Fibroblast of gingiva (primary cell): Measurements from ENCODE around the gene MAP3K2.

ENCODE experiments used
- DNase-seq: peaks from one replicate; pipeline ENCODE4 v3.0.0-alpha.2; 2011; ENCODE audit warnings: low read depth

The MAP3K2 gene, protein sequence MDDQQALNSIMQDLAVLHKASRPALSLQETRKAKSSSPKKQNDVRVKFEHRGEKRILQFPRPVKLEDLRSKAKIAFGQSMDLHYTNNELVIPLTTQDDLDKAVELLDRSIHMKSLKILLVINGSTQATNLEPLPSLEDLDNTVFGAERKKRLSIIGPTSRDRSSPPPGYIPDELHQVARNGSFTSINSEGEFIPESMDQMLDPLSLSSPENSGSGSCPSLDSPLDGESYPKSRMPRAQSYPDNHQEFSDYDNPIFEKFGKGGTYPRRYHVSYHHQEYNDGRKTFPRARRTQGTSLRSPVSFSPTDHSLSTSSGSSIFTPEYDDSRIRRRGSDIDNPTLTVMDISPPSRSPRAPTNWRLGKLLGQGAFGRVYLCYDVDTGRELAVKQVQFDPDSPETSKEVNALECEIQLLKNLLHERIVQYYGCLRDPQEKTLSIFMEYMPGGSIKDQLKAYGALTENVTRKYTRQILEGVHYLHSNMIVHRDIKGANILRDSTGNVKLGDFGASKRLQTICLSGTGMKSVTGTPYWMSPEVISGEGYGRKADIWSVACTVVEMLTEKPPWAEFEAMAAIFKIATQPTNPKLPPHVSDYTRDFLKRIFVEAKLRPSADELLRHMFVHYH

DNA sequence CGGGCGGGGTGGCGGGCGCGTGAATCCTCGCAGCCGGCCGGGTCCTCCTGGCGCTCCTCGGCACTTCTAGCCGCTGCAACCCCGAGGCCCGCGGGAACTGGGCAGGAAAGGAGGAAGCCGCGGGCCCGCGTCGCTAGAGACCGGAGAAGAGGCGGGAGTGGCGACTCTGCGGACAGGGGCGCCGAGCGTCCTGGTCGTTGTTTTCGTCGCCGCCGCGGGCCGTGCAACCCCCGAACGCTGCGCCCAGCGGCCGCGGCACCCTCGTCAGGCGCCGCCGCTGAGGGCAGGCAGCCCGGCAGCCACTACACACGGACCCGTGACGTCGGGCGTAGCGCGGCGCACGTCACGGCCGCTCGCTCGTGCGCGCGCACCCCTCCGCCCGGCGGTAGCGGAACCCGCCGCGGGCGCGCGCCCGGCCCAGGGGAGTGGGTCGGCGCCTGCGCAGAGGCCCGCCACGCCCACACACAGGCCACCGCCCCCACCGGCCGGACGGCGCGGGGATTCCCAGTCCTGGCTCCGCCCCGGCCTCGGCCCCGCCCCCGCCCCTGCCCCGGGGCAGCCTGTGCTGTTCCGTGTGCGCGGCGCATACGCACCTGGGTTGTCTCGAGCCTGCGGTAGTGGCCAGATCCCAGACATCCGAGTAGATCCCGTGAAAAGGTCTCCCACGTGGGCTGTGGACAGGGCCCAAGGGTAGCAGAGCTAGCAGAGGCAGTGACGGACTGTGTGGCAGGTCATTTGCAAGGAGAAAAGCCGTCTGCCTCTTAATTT, at the start of gene MAP3K2:
MAP3K2 (minus strand) TSS at position 321 of the 768 bp plus-strand sequence. CDS start 44,846 bp downstream, outside the sequence.
- DNase-seq: peak; percentile 92

DNA sequence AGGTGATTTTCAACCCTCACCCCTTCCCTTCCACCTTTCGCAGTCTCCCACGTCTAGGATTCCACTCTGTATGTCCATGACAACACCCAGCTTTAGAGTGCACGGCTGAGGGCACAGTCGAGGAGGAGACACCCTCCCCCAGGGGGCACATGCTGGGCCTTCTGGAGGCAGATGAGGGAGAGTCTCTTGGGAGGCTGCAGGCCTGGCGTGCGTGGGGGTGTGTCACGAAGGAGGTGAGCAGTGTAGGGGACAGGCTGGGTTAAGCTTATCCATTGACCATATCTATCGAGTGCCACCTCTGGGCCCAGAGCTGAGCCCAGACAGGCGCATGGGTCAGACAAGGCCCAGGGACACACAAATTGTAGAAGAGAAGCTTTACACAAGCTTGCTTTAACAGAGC, 49.3 kb upstream of the MAP3K2 start:
- no peak for DNase-seq

DNA sequence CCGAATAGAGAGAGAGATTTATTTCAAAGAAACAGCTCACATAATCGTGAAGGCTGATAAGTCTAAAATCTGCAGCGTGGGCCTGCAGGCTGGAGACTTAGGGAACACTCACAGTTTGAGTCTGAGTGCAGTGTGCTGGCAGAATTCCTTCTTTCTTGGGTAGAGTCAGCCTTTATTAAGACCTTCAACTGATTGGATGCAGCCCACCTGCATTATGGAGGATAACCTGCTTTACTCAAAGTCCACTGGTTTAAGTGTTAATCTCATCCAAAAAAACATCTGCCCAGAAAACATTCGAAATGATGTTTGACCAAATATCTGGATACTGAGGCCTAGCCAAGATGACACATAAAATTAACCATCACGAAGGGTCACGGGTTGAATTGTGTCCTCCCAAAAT, 46.7 kb upstream of the MAP3K2 start:
- DNase-seq: no peak

DNA sequence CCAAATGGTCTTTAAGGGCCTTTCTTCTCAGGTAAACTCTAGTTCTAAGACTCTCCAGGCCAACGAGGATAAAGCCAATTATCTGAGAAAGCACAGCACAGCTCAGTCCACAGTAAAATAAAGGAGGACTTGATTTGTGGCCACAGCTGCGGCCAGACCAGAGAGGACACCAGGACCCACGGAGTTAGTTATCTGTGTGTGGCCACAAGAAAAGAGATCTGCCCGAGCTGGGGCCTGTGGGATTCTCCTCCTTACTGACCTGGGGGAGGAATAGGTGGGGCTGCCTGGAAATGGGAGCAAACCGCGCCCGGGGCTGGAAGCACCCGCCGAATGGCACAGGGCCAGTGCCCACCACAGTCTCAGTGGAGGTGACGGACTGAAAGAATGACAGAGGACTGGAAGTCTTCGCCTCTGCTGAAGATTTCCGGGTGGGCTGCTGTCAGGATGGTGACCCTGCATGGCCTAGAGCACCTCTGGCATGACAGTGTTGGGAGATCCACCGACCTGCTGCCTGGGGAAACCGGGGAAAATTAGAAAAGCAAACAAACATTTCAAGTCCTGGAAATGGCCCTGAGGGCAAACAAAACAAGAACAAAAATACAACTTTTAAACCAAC, 43.7 kb upstream of the MAP3K2 start:
- DNase-seq: no peak

DNA sequence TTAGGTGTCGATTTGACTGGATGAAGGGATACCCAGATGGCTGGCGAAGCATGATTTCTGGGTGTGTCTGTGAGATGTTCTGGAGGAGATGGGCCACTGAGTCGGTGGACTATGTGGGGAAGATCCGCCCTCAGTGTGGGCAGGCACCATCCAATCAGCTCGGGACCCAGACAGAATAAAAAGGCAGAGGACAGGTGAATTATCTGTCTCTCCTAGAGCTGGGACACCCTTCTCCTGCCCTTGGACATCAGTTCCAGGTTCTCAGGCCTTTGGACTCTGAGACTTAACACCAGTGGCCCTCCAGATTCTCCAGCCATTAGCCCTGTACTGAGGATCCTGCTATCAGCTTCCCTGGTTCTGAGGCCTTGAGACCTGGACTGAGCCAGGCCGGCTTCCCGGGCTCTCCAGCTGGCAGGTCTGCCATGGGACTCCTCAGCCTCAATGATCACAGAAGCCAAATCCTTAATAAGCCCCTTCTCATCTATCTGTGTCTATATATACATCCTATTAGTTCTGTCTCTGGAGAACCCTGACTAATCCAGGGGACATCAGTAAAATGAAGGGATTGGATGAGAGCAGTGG, 42.2 kb upstream of the MAP3K2 start:
- no peak for DNase-seq

DNA sequence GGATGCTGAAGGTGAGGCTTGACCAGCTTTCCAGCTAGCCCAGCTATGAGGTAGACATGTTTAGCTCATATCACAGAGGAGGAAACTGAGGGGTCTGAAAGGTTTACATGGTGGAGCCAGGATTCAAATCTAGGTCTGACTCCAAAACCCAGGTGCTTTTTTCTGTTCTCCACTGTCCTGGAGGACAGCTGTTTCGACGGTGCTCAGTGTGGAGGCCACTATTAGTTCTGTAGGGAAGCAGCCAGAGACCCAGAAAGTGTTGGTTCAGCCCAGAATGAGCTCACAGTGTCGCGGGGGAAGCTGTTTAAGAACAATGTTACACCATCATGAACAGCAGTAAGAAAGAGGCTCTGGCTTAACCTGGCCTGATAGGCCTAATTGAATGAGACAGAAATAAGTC, 41.5 kb upstream of the MAP3K2 start:
- DNase-seq: no peak

DNA sequence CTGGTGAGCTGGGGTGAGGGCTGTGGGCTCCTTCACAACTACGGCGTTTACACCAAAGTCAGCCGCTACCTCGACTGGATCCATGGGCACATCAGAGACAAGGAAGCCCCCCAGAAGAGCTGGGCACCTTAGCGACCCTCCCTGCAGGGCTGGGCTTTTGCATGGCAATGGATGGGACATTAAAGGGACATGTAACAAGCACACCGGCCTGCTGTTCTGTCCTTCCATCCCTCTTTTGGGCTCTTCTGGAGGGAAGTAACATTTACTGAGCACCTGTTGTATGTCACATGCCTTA, 41.0 kb upstream of the MAP3K2 start:
- DNase-seq: no peak

DNA sequence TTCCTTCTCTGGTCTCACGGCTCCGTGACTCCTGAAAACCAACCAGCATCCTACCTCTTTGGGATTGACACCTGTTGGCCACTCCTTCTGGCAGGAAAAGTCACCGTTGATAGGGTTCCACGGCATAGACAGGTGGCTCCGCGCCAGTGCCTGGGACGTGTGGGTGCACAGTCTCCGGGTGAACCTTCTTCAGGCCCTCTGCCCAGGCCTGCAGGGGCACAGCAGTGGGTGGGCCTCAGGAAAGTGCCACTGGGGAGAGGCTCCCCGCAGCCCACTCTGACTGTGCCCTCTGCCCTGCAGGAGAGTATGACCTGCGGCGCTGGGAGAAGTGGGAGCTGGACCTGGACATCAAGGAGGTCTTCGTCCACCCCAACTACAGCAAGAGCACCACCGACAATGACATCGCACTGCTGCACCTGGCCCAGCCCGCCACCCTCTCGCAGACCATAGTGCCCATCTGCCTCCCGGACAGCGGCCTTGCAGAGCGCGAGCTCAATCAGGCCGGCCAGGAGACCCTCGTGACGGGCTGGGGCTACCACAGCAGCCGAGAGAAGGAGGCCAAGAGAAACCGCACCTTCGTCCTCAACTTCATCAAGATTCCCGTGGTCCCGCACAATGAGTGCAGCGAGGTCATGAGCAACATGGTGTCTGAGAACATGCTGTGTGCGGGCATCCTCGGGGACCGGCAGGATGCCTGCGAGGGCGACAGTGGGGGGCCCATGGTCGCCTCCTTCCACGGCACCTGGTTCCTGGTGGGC, 40.5 kb upstream of the MAP3K2 start:
- no peak for DNase-seq

DNA sequence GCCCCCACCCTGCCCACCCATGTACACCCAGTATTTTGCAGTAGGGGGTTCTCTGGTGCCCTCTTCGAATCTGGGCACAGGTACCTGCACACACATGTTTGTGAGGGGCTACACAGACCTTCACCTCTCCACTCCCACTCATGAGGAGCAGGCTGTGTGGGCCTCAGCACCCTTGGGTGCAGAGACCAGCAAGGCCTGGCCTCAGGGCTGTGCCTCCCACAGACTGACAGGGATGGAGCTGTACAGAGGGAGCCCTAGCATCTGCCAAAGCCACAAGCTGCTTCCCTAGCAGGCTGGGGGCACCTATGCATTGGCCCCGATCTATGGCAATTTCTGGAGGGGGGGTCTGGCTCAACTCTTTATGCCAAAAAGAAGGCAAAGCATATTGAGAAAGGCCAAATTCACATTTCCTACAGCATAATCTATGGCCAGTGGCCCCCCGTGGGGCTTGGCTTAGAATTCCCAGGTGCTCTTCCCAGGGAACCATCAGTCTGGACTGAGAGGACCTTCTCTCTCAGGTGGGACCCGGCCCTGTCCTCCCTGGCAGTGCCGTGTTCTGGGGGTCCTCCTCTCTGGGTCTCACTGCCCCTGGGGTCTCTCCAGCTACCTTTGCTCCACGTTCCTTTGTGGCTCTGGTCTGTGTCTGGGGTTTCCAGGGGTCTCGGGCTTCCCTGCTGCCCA, 39.7 kb upstream of the MAP3K2 start:
- DNase-seq: no peak

DNA sequence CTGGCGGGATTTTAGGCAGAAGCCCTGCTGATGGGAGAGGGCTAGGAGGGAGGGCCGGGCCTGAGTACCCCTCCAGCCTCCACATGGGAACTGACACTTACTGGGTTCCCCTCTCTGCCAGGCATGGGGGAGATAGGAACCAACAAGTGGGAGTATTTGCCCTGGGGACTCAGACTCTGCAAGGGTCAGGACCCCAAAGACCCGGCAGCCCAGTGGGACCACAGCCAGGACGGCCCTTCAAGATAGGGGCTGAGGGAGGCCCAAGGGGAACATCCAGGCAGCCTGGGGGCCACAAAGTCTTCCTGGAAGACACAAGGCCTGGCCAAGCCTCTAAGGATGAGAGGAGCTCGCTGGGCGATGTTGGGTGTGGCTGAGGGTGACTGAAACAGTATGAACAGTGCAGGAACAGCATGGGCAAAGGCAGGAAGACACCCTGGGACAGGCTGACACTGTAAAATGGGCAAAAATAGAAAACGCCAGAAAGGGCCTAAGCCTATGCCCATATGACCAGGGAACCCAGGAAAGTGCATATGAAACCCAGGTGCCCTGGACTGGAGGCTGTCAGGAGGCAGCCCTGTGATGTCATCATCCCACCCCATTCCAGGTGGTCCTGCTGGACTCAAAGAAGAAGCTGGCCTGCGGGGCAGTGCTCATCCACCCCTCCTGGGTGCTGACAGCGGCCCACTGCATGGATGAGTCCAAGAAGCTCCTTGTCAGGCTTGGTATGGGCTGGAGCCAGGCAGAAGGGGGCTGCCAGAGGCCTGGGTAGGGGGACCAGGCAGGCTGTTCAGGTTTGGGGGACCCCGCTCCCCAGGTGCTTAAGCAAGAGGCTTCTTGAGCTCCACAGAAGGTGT, 39.0 kb upstream of the MAP3K2 start:
- no peak for DNase-seq

DNA sequence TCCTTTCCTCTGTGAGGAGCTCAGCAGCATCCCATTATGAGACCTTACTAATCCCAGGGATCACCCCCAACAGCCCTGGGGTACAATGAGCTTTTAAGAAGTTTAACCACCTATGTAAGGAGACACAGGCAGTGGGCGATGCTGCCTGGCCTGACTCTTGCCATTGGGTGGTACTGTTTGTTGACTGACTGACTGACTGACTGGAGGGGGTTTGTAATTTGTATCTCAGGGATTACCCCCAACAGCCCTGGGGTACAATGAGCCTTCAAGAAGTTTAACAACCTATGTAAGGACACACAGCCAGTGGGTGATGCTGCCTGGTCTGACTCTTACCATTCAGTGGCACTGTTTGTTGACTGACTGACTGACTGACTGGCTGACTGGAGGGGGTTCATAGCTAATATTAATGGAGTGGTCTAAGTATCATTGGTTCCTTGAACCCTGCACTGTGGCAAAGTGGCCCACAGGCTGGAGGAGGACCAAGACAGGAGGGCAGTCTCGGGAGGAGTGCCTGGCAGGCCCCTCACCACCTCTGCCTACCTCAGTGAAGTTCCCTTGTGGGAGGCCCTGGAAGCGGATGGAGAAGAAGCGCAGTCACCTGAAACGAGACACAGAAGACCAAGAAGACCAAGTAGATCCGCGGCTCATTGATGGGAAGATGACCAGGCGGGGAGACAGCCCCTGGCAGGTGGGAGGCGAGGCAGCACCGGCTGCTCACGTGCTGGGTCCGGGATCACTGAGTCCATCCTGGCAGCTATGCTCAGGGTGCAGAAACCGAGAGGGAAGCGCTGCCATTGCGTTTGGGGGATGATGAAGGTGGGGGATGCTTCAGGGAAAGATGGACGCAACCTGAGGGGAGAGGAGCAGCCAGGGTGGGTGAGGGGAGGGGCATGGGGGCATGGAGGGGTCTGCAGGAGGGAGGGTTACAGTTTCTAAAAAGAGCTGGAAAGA, 38.0 kb upstream of the MAP3K2 start:
- DNase-seq: no peak

DNA sequence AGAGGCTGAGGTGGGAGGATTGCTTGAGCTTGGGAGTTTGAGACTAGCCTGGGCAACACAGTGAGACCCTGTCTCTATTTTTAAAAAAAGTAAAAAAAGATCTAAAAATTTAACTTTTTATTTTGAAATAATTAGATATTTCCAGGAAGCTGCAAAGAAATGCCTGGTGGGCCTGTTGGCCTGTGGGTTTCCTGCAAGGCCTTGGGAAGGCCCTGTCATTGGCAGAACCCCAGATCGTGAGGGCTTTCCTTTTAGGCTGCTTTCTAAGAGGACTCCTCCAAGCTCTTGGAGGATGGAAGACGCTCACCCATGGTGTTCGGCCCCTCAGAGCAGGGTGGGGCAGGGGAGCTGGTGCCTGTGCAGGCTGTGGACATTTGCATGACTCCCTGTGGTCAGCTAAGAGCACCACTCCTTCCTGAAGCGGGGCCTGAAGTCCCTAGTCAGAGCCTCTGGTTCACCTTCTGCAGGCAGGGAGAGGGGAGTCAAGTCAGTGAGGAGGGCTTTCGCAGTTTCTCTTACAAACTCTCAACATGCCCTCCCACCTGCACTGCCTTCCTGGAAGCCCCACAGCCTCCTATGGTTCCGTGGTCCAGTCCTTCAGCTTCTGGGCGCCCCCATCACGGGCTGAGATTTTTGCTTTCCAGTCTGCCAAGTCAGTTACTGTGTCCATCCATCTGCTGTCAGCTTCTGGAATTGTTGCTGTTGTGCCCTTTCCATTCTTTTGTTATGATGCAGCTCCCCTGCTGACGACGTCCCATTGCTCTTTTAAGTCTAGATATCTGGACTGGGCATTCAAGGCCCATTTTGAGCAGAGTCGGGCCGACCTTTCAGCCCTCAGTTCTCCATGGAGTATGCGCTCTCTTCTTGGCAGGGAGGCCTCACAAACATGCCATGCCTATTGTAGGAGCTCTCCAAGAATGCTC, 37.1 kb upstream of the MAP3K2 start:
- DNase-seq: no peak

DNA sequence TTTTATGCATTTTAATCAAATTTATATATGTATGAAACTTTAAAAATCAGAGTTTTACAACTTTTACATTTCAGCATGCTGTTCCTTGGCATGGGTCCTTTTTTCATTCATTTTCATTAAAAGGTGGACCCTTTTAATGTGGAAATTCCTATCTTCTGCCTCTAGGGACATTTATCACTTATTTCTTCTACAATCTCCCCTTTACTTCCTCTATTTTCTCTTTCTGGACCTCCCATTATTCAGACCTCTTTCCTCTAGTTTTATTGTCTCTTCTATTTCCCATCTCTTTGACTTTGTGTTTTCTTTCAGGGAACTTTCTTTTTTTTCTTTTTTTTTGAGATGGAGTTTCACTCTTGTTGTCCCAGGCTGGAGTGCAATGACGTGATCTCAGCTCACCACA, 36.1 kb upstream of the MAP3K2 start:
- DNase-seq: no peak

DNA sequence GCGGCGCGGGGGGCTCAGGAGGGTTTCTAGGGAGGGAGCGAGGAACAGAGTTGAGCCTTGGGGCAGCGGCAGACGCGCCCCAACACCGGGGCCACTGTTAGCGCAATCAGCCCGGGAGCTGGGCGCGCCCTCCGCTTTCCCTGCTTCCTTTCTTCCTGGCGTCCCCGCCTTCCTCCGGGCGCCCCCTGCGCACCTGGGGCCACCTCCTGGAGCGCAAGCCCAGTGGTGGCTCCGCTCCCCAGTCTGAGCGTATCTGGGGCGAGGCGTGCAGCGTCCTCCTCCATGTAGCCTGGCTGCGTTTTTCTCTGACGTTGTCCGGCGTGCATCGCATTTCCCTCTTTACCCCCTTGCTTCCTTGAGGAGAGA, 35.7 kb upstream of the MAP3K2 start:
- no peak for DNase-seq

DNA sequence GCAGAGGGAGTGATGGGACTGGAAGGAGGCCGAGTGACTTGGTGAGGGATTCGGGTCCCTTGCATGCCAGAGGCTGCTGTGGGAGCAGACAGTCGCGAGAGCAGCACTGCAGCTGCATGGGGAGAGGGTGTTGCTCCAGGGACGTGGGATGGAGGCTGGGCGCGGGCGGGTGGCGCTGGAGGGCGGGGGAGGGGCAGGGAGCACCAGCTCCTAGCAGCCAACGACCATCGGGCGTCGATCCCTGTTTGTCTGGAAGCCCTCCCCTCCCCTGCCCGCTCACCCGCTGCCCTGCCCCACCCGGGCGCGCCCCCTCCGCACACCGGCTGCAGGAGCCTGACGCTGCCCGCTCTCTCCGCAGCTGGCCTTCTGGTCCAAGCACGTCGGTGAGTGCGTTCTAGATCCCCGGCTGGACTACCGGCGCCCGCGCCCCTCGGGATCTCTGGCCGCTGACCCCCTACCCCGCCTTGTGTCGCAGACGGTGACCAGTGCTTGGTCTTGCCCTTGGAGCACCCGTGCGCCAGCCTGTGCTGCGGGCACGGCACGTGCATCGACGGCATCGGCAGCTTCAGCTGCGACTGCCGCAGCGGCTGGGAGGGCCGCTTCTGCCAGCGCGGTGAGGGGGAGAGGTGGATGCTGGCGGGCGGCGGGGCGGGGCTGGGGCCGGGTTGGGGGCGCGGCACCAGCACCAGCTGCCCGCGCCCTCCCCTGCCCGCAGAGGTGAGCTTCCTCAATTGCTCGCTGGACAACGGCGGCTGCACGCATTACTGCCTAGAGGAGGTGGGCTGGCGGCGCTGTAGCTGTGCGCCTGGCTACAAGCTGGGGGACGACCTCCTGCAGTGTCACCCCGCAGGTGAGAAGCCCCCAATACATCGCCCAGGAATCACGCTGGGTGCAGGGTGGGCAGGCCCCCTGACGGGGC, 35.0 kb upstream of the MAP3K2 start:
- DNase-seq: no peak

DNA sequence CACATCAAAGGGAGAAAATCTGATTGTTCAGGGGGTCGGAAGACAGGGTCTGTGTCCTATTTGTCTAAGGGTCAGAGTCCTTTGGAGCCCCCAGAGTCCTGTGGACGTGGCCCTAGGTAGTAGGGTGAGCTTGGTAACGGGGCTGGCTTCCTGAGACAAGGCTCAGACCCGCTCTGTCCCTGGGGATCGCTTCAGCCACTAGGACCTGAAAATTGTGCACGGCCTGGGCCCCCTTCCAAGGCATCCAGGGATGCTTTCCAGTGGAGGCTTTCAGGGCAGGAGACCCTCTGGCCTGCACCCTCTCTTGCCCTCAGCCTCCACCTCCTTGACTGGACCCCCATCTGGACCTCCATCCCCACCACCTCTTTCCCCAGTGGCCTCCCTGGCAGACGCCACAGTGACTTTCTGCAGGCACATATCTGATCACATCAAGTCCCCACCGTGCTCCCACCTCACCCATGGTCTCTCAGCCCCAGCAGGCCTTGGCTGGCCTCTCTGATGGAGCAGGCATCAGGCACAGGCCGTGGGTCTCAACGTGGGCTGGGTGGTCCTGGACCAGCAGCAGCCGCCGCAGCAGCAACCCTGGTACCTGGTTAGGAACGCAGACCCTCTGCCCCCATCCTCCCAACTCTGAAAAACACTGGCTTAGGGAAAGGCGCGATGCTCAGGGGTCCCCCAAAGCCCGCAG, 34.2 kb upstream of the MAP3K2 start:
- no peak for DNase-seq
